Dendritic cell treated with granulocyte-macrophage colony-stimulating factor and Interleukin-4, amounts not matched to agents 40 ng/mL and 50 ng/mL, for 4 days (primary cell): ENCODE results near the gene FBXL5.
"Not testable (repeated sequence)": the region's sequence is repeated elsewhere in the genome, so short reads cannot be mapped to it uniquely, and the experiment has no call there.

Experiments
- H3K27ac Mint-ChIP-seq: one replicate; pipeline ENCODE4 v1.8.0; 2022; ENCODE audit warnings: mild to moderate bottlenecking, mixed read lengths
- H3K27me3 Mint-ChIP-seq: one replicate; pipeline ENCODE4 v1.8.0; 2022; ENCODE audit warnings: mild to moderate bottlenecking, mixed read lengths
- H3K36me3 Mint-ChIP-seq: one replicate; pipeline ENCODE4 v1.8.0; 2022; ENCODE audit warnings: low read depth, mixed read lengths
- H3K4me1 Mint-ChIP-seq: one replicate; pipeline ENCODE4 v1.8.0; 2022; ENCODE audit warnings: low read depth, mixed read lengths
- H3K4me3 Mint-ChIP-seq: one replicate; pipeline ENCODE4 v1.8.0; 2022; ENCODE audit warnings: mild to moderate bottlenecking, moderate library complexity, mixed read lengths
- H3K9me3 Mint-ChIP-seq: one replicate; pipeline ENCODE4 v1.8.0; 2022; ENCODE audit warnings: mixed read lengths
- intact Hi-C: fragments of 100-400 bp; cut with micrococcal nuclease; formaldehyde crosslinking; loops from one replicate; pipeline ENCODE4 v1.15.0; 2022

The FBXL5 gene

DNA sequence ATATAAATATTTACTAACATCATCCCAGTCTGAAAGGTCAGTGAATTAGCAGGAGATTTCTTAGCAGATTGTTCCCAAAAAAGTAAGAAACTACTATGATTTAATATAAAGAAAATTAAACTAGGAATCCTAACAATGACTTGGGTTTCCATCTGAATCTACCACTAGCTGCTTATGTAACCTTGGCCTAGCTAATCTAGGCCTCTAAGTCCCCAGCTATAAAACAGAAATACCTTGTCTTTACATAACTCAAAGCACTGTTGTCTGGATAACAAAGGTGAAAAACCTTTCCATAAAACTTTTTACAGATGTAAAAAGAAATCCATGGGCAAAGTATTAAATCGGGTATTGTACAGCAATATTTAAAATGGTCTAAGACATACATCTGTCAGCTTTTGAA, 3.0 kb downstream of the FBXL5 start:
- H3K4me3 Mint-ChIP-seq = no peak overlapping the region
- H3K36me3 Mint-ChIP-seq = peaks cover 13% of the 10 kb centered on the region
- H3K9me3 Mint-ChIP-seq = no peaks in the 10 kb centered on the region
- intact Hi-C loops = loop anchor here (5.0 to 10.0 kb wide), 2 partner anchors 133 to 415 kb away; no protein-coding TSS in a partner anchor
- H3K27ac Mint-ChIP-seq = peak overlapping the region; percentile 31
- H3K4me1 Mint-ChIP-seq = peaks cover 64% of the 10 kb centered on the region
- H3K27me3 Mint-ChIP-seq = no peaks in the 10 kb centered on the region

DNA sequence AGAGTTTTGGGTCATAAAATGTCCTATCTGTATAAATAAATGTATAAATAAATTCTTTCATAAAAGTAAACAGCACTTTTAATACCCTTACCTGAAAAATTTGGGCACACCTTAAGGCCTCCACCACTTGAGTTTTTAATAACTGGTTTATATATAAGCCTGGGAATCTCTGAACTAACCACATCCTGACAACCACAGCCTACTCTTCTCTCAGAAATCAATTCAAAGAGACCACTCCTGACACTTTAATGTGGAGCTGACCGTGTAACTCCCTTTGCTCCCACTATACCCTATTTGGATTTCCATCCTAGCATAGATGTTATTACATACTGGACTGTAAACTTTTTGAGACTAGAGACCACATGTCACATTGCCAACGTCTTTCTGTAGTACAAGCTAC, 3.5 kb downstream of the FBXL5 start:
- Mint-ChIP-seq H3K4me3 (peak overlapping the region; percentile 4), H3K27ac (peak overlapping the region; percentile 31), H3K4me1 (peaks cover 58% of the 10 kb centered on the region), H3K27me3 (no peaks in the 10 kb centered on the region), H3K36me3 (peaks cover 13% of the 10 kb centered on the region), H3K9me3 (no peaks in the 10 kb centered on the region)
- intact Hi-C loops = loop anchor here (2.0 to 10.0 kb wide), 3 partner anchors 133 to 414 kb away; no protein-coding TSS in a partner anchor

DNA sequence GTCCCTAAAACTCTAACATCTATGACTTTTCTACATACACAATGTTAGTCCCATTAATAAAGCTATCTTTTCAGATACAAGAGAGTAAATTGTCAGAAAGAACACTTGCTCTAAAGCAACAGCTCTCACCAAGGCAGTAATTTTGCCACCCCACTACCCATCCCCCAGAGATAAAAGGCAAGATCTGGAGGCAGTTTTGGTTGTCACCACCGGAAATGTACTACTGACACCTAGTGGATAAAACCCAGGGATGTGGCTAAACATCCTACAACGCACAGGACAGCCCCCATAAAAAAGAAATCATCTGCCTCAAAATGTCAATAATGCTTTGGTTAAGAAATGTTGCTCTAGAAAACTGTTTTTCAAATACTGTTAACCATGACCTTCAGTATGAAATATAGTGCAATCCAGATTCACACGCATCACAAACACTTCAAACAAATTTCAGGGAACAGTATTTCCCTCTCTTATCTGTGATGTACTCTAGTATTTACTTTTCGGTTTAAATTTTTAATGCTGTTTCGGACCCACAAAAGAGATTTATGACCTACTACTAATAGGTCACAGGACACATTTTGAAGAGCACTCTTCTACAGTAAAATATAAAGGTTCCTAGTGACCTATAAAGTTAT, 5.1 kb downstream of the FBXL5 start:
- Mint-ChIP-seq H3K9me3 (no peaks in the 10 kb centered on the region), H3K36me3 (peaks cover 9% of the 10 kb centered on the region), H3K4me1 (peaks cover 48% of the 10 kb centered on the region), H3K27me3 (no peaks in the 10 kb centered on the region), H3K4me3 (peak overlapping the region; percentile 13), H3K27ac (no peak overlapping the region)
- intact Hi-C loops = loop anchor here (2.0 to 10.0 kb wide), 3 partner anchors 135 to 413 kb away; no protein-coding TSS in a partner anchor

DNA sequence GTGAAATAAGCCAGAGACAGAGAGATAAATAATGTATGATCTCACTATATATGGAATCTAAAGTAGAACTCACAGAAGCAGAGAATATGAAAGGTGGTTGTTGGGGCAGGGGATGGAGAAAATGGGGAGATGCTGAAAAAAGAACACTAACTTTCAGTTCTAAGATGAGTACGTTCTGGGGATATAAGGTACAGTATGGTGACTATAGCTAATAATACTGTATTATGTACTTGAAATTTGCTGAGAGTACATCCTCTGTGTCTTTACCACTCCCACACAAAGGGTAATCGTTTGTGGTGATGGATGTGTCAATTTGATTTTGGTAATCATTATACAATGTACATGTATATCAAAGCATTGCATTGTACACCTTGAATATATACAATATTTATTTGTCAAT, 6.6 kb downstream of the FBXL5 start:
- intact Hi-C loops = no loop called here
- peaks cover 50% of the 10 kb centered on the region for H3K4me1 Mint-ChIP-seq
- H3K4me3 Mint-ChIP-seq = no peak overlapping the region

DNA sequence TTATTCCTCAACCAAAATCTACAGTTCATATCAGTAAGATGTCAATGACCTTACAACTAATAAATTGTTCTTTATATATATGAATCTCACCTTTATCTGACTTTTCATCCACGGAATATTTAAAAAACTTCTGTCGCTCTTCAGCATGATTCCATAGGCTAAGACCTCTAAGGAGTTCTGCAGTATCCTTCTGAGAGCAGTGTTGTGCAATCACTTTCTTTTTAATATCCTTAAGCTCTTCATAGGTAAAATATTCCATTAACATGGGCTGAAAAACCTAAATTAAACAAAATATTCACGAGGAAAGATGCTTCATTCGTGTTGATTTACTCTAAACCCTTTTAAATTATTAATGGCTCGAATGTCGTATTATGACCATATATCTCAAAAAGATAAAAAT, 16.7 kb downstream of the FBXL5 start:
- H3K36me3 Mint-ChIP-seq = peaks cover 82% of the 10 kb centered on the region
- H3K27me3 Mint-ChIP-seq = no peaks in the 10 kb centered on the region
- no peaks in the 10 kb centered on the region for H3K9me3 Mint-ChIP-seq
- H3K4me3 Mint-ChIP-seq = no peak overlapping the region
- peaks cover 6% of the 10 kb centered on the region for H3K4me1 Mint-ChIP-seq
- no peak overlapping the region for H3K27ac Mint-ChIP-seq
- intact Hi-C loops = no loop called here

More for the DNA sequence above, 6.6 kb downstream of the FBXL5 start:
- no peaks in the 10 kb centered on the region for H3K27me3 Mint-ChIP-seq
- H3K9me3 Mint-ChIP-seq = no peaks in the 10 kb centered on the region
- H3K36me3 Mint-ChIP-seq = peaks cover 7% of the 10 kb centered on the region
- no peak overlapping the region for H3K27ac Mint-ChIP-seq

DNA sequence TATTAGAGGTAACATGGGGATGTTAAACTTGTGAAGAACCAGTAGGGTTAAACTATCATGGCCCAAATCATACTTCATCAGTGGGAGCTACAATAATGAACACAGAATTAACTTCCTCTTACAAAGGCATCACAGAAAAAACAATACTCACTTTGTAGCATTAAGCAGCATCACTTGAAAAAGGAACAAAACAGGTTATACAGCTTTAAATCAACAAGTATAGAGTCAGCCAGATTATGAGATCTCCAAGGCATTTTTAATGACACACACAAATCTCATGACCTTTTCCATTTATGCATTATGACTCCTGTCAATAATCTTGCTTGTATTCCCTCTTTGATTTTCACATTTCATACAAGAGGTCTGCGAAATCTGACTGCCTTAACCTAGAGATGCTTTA, 18.3 kb downstream of the FBXL5 start:
- intact Hi-C loops = no loop called here
- H3K36me3 Mint-ChIP-seq = peaks cover 85% of the 10 kb centered on the region
- H3K27ac Mint-ChIP-seq = no peak overlapping the region
- H3K9me3 Mint-ChIP-seq = no peaks in the 10 kb centered on the region
- H3K27me3 Mint-ChIP-seq = no peaks in the 10 kb centered on the region
- H3K4me3 Mint-ChIP-seq = no peak overlapping the region
- no peaks in the 10 kb centered on the region for H3K4me1 Mint-ChIP-seq

DNA sequence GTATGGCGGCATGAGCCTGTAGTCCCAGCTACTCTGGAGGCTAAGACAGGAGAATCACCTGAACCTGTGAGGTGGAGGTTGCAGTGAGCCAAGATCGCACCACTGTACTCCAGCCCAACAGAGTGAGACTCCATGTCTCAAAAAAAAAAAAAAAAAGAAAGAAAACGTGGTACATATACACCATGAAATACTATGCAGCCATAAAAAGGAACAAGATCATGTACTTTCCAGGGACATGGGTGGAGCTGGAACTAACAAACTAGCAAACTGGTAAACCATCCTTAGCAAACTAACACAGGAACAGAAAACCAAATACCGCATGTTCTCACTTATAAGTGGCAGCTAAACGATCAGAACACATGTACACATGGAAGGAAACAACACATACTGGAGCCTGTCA, 37.8 kb downstream of the FBXL5 start:
- H3K4me3 Mint-ChIP-seq, H3K27ac Mint-ChIP-seq, H3K27me3 Mint-ChIP-seq, intact Hi-C loops: not testable (repeated sequence)
- H3K36me3 Mint-ChIP-seq = peaks cover 93% of the 10 kb centered on the region
- H3K4me1 Mint-ChIP-seq = peaks cover 24% of the 10 kb centered on the region
- H3K9me3 Mint-ChIP-seq = peaks cover 46% of the 10 kb centered on the region

DNA sequence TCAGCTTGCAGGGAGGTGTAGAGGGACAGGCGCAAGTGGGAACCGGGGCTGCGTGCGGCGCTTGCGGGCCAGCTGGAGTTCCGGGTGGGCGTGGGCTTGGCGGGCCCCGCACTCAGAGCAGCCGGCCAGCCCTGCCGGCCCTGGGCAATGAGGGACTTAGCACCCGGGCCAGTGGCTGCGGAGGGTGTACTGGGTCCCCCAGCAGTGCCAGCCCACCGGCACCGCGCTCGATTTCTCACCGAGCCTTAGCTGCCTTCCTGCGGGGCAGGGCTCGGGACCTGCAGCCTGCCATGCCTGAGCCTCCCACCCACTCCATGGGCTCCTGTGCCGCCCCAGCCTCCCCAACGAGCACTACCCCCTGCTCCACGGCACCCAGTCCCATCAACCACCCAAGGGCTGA, 40.3 kb downstream of the FBXL5 start:
- Mint-ChIP-seq H3K9me3 (peaks cover 35% of the 10 kb centered on the region), H3K36me3 (peaks cover 79% of the 10 kb centered on the region), H3K4me1 (peaks cover 18% of the 10 kb centered on the region)
- H3K27me3 Mint-ChIP-seq, H3K27ac Mint-ChIP-seq, H3K4me3 Mint-ChIP-seq, intact Hi-C loops: not testable (repeated sequence)

DNA sequence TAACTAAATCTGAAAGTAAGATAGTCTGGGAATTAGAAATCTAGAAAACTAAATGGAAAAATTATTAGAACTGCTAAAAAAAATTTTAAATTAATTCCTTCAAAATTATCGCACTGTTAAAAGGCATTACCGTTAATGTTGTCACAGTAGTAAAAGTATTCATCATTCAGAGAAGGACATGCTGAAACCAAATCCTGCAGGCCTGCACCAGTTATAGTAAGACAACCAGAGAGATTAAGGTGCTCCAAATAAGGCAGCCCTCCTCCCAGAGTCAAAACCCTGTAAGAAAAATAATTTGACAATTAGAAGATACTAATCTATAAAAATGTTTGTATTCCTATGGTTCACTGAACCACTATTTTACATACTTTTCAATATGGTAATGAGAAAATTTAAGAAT, 43.0 kb downstream of the FBXL5 start:
- intact Hi-C loops = no loop called here
- Mint-ChIP-seq H3K4me1 (peaks cover 23% of the 10 kb centered on the region), H3K4me3 (no peak overlapping the region), H3K27ac (no peak overlapping the region), H3K36me3 (peaks cover 69% of the 10 kb centered on the region), H3K27me3 (no peaks in the 10 kb centered on the region), H3K9me3 (peaks cover 15% of the 10 kb centered on the region)

DNA sequence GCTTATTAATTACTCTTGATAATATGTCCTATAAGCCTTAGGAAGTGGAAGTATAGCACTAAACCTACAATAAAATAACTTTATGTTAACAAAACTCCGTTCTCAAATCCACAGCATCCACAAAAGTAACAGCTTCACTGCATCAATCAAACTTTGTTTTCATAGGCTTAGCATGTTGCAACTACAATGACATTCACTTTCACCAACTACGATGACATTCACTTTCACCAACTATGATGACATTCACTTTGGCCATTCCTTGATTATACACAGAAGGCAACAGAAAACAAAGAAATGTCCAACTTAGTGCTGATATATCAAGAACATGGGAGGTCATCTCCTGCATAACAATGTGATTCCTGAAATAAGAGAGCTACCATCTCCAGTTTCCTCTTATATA, 44.3 kb downstream of the FBXL5 start:
- Mint-ChIP-seq H3K27me3 (no peaks in the 10 kb centered on the region), H3K36me3 (peaks cover 58% of the 10 kb centered on the region), H3K9me3 (peaks cover 5% of the 10 kb centered on the region), H3K4me1 (peaks cover 16% of the 10 kb centered on the region), H3K27ac (no peak overlapping the region), H3K4me3 (no peak overlapping the region)
- intact Hi-C loops = no loop called here

DNA sequence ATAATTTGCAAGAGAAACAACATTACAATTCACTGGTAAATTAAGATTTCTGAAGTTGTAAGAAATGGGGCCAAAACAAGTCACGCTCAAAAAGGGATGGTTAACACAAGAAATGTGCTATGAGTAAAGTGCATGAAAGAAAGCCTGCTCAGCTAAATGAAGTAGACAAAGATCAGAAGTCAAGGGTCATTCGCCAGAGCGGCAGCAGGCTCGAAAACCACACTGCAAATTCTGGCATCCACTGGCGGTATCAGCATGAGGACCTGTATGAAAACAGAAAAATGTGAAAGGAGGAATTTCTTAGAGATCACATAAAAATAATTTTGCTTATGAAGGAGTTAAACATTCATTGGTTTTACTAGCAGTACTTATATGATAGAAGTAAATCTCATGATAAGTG, 49.6 kb downstream of the FBXL5 start:
- Mint-ChIP-seq H3K36me3 (peaks cover 60% of the 10 kb centered on the region), H3K27ac (no peak overlapping the region)

DNA sequence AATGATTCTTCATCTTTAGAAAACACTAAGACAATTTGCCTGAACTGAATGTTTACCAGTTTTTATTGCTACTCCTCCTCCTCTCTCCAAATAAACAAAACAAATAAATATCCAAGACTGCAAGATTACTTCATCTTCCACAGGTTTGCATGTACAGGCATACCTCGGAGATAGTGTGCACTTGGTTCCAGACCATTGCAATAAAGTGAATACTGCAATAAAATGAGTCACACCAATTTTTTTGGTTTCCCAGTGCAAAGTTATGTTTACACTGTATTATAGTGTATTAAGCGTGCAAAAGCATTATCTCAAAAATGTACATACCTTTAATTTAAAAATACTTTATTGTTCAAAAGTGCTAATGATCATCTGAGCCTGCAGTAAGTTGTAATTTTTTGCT, 53.3 kb downstream of the FBXL5 start:
- Mint-ChIP-seq H3K9me3 (no peaks in the 10 kb centered on the region), H3K27me3 (no peaks in the 10 kb centered on the region), H3K4me3 (no peak overlapping the region), H3K36me3 (peaks cover 62% of the 10 kb centered on the region), H3K27ac (no peak overlapping the region), H3K4me1 (no peaks in the 10 kb centered on the region)
- intact Hi-C loops = no loop called here

More for the DNA sequence above, 49.6 kb downstream of the FBXL5 start:
- Mint-ChIP-seq H3K4me1 (peaks cover 5% of the 10 kb centered on the region), H3K4me3 (no peak overlapping the region), H3K27me3 (no peaks in the 10 kb centered on the region), H3K9me3 (no peaks in the 10 kb centered on the region)
- intact Hi-C loops = no loop called here

DNA sequence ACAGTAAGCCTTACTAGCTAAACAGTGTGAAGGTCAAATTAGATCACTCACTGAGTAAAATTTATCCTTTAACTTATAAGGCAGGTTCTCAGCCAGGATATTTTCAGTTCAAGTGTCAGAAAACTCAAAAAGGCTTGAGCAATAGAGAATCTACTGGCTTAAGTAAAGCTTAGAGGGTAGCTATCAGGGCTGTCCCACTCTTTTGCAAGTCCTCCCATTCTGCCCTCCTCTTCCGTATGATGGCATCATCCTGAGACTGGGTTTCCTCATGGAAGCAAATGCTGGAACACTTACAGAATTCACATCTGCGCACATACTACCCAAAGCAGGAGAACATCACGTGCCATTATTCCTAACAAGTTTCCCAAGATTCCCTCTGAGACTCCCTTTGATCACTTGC, 55.0 kb downstream of the FBXL5 start:
- intact Hi-C loops = no loop called here

DNA sequence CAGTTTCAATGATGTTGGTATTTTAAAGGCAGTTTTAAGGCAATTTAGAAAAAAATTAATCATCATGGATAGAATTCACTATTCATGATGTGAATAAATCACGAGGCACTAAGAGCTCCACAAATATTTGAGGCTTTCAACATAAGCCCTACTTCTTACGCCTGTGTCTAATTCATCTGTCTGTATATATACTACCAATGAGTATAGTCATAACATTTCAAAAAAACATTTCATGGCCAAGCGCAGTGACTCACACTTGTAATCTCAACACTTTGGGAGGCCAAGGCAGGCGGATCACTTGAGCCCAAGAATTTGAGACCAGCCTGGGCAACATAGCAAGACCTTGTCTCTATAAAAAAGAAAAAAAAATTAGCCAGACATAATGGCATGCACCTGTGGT, 56.5 kb downstream of the FBXL5 start:
- intact Hi-C loops = no loop called here
- Mint-ChIP-seq H3K4me3 (no peak overlapping the region), H3K9me3 (no peaks in the 10 kb centered on the region), H3K36me3 (peaks cover 39% of the 10 kb centered on the region), H3K27ac (no peak overlapping the region), H3K4me1 (no peaks in the 10 kb centered on the region), H3K27me3 (no peaks in the 10 kb centered on the region)

More for the DNA sequence above, 55.0 kb downstream of the FBXL5 start:
- Mint-ChIP-seq H3K27me3 (no peaks in the 10 kb centered on the region), H3K36me3 (peaks cover 54% of the 10 kb centered on the region), H3K27ac (no peak overlapping the region), H3K4me1 (no peaks in the 10 kb centered on the region), H3K4me3 (no peak overlapping the region), H3K9me3 (no peaks in the 10 kb centered on the region)

DNA sequence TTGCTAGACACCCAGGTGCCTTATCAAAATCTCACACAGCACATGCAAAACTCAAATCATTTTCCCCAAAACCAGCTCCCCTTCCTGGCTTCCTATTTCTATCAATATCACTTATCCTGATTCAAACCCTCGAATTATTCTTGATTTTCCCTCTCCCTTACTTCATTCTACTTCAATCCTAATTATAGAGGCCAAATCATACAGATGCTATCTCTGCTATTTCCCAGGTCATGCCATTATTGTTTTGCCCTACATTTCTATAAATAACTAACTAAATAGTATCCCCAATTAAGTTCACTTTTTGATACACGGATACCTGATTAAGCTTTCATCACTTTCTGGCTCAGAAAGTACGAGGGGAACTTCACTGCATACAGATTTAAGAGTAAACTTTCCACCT, 62.4 kb downstream of the FBXL5 start:
- intact Hi-C loops = no loop called here
- H3K9me3 Mint-ChIP-seq = no peaks in the 10 kb centered on the region
- H3K4me3 Mint-ChIP-seq = no peak overlapping the region
- peaks cover 1% of the 10 kb centered on the region for H3K36me3 Mint-ChIP-seq
- H3K27ac Mint-ChIP-seq = no peak overlapping the region
- H3K27me3 Mint-ChIP-seq = no peaks in the 10 kb centered on the region
- H3K4me1 Mint-ChIP-seq = no peaks in the 10 kb centered on the region
